ENCODE measurements around the gene CALCOCO2. TPM values are rescaled to one million over a fixed set of nuclear protein-coding genes. Genes with fewer than 3 reads are reported as not detected.

CALCOCO2 gene
- total and polyA plus RNA-seq, 4 donors, result 23.0 to 64.9 (median 44.0) TPM

GRCh38 chr17:48843187-48843900, 12.5 kb downstream of the CALCOCO2 start:
- peak overlapping the region; percentile 32 to 43 for H3K27ac ChIP-seq (ENCODE audit: low read depth in 1 of 2, low read length in 2 of 2)
- peaks cover 8 to 27% (median 18%) of the 10 kb centered on the region in 4 donors for H3K36me3 ChIP-seq (ENCODE audit: control insufficient read depth in 4 of 4, insufficient read depth in 3 of 4, low read depth in 1 of 4, low read length in 3 of 4)
- peaks cover 9 to 35% (median 27%) of the 10 kb centered on the region in 4 donors for H3K4me1 ChIP-seq (ENCODE audit: control insufficient read depth in 4 of 4, insufficient read depth in 4 of 4, low read length in 3 of 4)
- TF ChIP-seq NR2F2 (IDR thresholded peaks at IDR 0.05) (peak; percentile 86), ZBTB33 (IDR thresholded peaks at IDR 0.05) (no peak), RXRA (IDR thresholded peaks at IDR 0.05) (peak in 1 of 2 donors; percentile 50)
- H3K9ac ChIP-seq (ENCODE audit: low read depth in 1 of 2, low read length in 2 of 2), result no peak overlapping the region
- no peaks in the 10 kb centered on the region for H3K27me3 ChIP-seq (ENCODE audit: control insufficient read depth in 4 of 4, insufficient read depth in 4 of 4, low read length in 3 of 4)
- no peak for DNase-seq (ENCODE audit: low spot score)
- 68% methylated on average over 6 of the region's 6 CpGs for WGBS
- no peaks in the 10 kb centered on the region for H3K9me3 ChIP-seq (ENCODE audit: control insufficient read depth in 4 of 4, low read length in 3 of 4)
- no peak overlapping the region for H3K4me3 ChIP-seq (ENCODE audit: low read depth in 1 of 3, low read length in 3 of 3)

GRCh38 chr17:48850792-48851323, 20.0 kb downstream of the CALCOCO2 start:
- Histone ChIP-seq H3K36me3 (ENCODE audit: control insufficient read depth in 4 of 4, insufficient read depth in 3 of 4, low read depth in 1 of 4, low read length in 3 of 4) (peaks cover 23 to 78% (median 68%) of the 10 kb centered on the region in 4 donors), H3K4me3 (ENCODE audit: low read depth in 1 of 3, low read length in 3 of 3) (no peak overlapping the region), H3K9ac (ENCODE audit: low read depth in 1 of 2, low read length in 2 of 2) (no peak overlapping the region), H3K27me3 (ENCODE audit: control insufficient read depth in 4 of 4, insufficient read depth in 4 of 4, low read length in 3 of 4) (no peaks in the 10 kb centered on the region), H3K9me3 (ENCODE audit: control insufficient read depth in 4 of 4, low read length in 3 of 4) (no peaks in the 10 kb centered on the region), H3K27ac (ENCODE audit: low read depth in 1 of 2, low read length in 2 of 2) (no peak overlapping the region), H3K4me1 (ENCODE audit: control insufficient read depth in 4 of 4, insufficient read depth in 4 of 4, low read length in 3 of 4) (no peaks in the 10 kb centered on the region)
- 95% methylated on average over 4 of the region's 4 CpGs for WGBS
- DNase-seq (ENCODE audit: low spot score), result no peak
- TF ChIP-seq NR2F2 (IDR thresholded peaks at IDR 0.05), result no peak
- no peak for TF ChIP-seq ATF3 (IDR thresholded peaks at IDR 0.05)
- TF ChIP-seq TAF1 (conservative IDR thresholded peaks at IDR 0.05), result no peak
- TF ChIP-seq YY1 (IDR thresholded peaks at IDR 0.05), result no peak
- TF ChIP-seq SP1 (IDR thresholded peaks at IDR 0.05), result no peak
- TF ChIP-seq GABPA (IDR thresholded peaks at IDR 0.05 in 1 of 2, conservative IDR thresholded peaks at IDR 0.05 in 1 of 2), result no peak
- no peak for TF ChIP-seq FOXA2 (IDR thresholded peaks at IDR 0.05)
- no peak for TF ChIP-seq ZBTB33 (IDR thresholded peaks at IDR 0.05)
- TF ChIP-seq RXRA (IDR thresholded peaks at IDR 0.05), result no peak
- no peak for TF ChIP-seq HNF4A (conservative IDR thresholded peaks at IDR 0.05)

- no peaks in the 10 kb centered on the region for H3K9me3 ChIP-seq (ENCODE audit: control insufficient read depth in 4 of 4, low read length in 3 of 4)
- no peak overlapping the region for H3K9ac ChIP-seq (ENCODE audit: low read depth in 1 of 2, low read length in 2 of 2)
- H3K27me3 ChIP-seq (ENCODE audit: control insufficient read depth in 4 of 4, insufficient read depth in 4 of 4, low read length in 3 of 4), result no peaks in the 10 kb centered on the region
- 89% methylated on average over 7 of the region's 7 CpGs for whole genome bisulfite sequencing
- H3K4me3 ChIP-seq (ENCODE audit: low read depth in 1 of 3, low read length in 3 of 3), result no peak overlapping the region
- H3K4me1 ChIP-seq (ENCODE audit: control insufficient read depth in 4 of 4, insufficient read depth in 4 of 4, low read length in 3 of 4), result no peaks in the 10 kb centered on the region
- no peak overlapping the region for H3K27ac ChIP-seq (ENCODE audit: low read depth in 1 of 2, low read length in 2 of 2)
- no peak for DNase-seq (ENCODE audit: low spot score)
- H3K36me3 ChIP-seq (ENCODE audit: control insufficient read depth in 4 of 4, insufficient read depth in 3 of 4, low read depth in 1 of 4, low read length in 3 of 4), result peaks cover 24 to 69% (median 55%) of the 10 kb centered on the region in 4 donors
- TF ChIP-seq RXRA (IDR thresholded peaks at IDR 0.05), result no peak
- no peak for TF ChIP-seq REST (IDR thresholded peaks at IDR 0.05)
- TF ChIP-seq MAX (IDR thresholded peaks at IDR 0.05), result no peak
- no peak for TF ChIP-seq TAF1 (conservative IDR thresholded peaks at IDR 0.05)
- no peak for TF ChIP-seq JUND (IDR thresholded peaks at IDR 0.05)
- no peak for TF ChIP-seq NR2F2 (IDR thresholded peaks at IDR 0.05)
- TF ChIP-seq ZBTB33 (IDR thresholded peaks at IDR 0.05), result no peak
- TF ChIP-seq RAD21 (IDR thresholded peaks at IDR 0.05), result no peak
Measured at GRCh38 chr17:48854774-48855476, 24.1 kb downstream of the CALCOCO2 start.

Data from liver (tissue), 9 donors.